SJCRH30 (cell line): Measurements from ENCODE around the gene SMTNL2. TPM values are rescaled to one million over a fixed set of nuclear protein-coding genes. Genes with fewer than 3 reads are reported as not detected.
A peak's percentile ranks its signal among the peaks of the same experiment; 100 is the strongest.

Source experiments
- DNase-seq, 2 experiments: peaks; one replicate each; pipeline ENCODE4 v3.0.0-alpha.2; 2015 to 2020
- H3K27ac ChIP-seq: fragments of 250-450 bp; sonication (Bioruptor Pico); 2 replicates; pipeline ENCODE4 v1.5.1; 2020; ENCODE audit warnings: mild to moderate bottlenecking, moderate library complexity
- H3K27me3 ChIP-seq: fragments of 250-450 bp; sonication (Bioruptor Pico); 2 replicates; pipeline ENCODE4 v1.5.1; 2020; ENCODE audit warnings: mild to moderate bottlenecking, moderate library complexity
- H3K36me3 ChIP-seq: fragments of 250-450 bp; sonication (Bioruptor Pico); 2 replicates; pipeline ENCODE4 v1.5.1; 2020; ENCODE audit warnings: mild to moderate bottlenecking, moderate library complexity
- H3K4me1 ChIP-seq: fragments of 250-450 bp; sonication (Bioruptor Pico); 2 replicates; pipeline ENCODE4 v1.5.1; 2020; ENCODE audit warnings: mild to moderate bottlenecking, moderate library complexity
- H3K4me3 ChIP-seq: fragments of 250-450 bp; sonication (Bioruptor Pico); 2 replicates; pipeline ENCODE4 v1.5.1; 2020; ENCODE audit warnings: mild to moderate bottlenecking, moderate library complexity
- H3K9me3 ChIP-seq: fragments of 250-450 bp; sonication (Bioruptor Pico); replicated peaks from 2 replicates; pipeline ENCODE4 v1.5.1; 2020; ENCODE audit warnings: mild to moderate bottlenecking, moderate library complexity
- total RNA-seq: library from RNA; depleted of rRNA; stranded (reverse); fragments of >200 nt; shearing (Covaris generic); gene quantifications from 2 replicates; pipeline ENCODE4 v1.2.3, GENCODE V29; 2014; rRNA removed

Gene SMTNL2
- total RNA-seq: 0.23 TPM in 1 of 2 replicates, not detected in the other

- Histone ChIP-seq H3K4me1 (no peaks in the 10 kb centered on the region; the same call in 1 of the 2 replicates), H3K27ac (no peak within 1 kb of the TSS), H3K27me3 (peaks cover 13% of the 10 kb centered on the region), H3K9me3 (no peaks in the 10 kb centered on the region), H3K4me3 (peak within 1 kb of the TSS; percentile 48), H3K36me3 (no peaks in the 10 kb centered on the region)
- peak; percentile 22 to 24 for DNase-seq
Measured at GRCh38 chr17:4584101-4584916, at the start of gene SMTNL2. Gene SMTNL2 (plus strand): TSS chr17:4584529. CDS start chr17:4584606, 77 bp downstream.

GRCh38 chr17:4534928-4535666, 49.2 kb upstream of the SMTNL2 start:
- no peaks in the 10 kb centered on the region for H3K27me3 ChIP-seq
- H3K4me3 ChIP-seq: no peak overlapping the region
- no peaks in the 10 kb centered on the region for H3K9me3 ChIP-seq
- H3K36me3 ChIP-seq: no peaks in the 10 kb centered on the region
- no peaks in the 10 kb centered on the region for H3K4me1 ChIP-seq
- H3K27ac ChIP-seq: no peak overlapping the region
- no peak for DNase-seq

GRCh38 chr17:4535667-4536258, 48.6 kb upstream of the SMTNL2 start:
- no peak for DNase-seq
- Histone ChIP-seq H3K4me3 (no peak overlapping the region), H3K9me3 (no peaks in the 10 kb centered on the region), H3K4me1 (no peaks in the 10 kb centered on the region), H3K27me3 (no peaks in the 10 kb centered on the region), H3K36me3 (no peaks in the 10 kb centered on the region), H3K27ac (no peak overlapping the region)

- Histone ChIP-seq H3K27ac (no peak overlapping the region), H3K4me1 (no peaks in the 10 kb centered on the region), H3K36me3 (no peaks in the 10 kb centered on the region), H3K4me3 (no peak overlapping the region), H3K27me3 (no peaks in the 10 kb centered on the region), H3K9me3 (no peaks in the 10 kb centered on the region)
- DNase-seq: no peak
Measured at GRCh38 chr17:4536259-4536741, 48.0 kb upstream of the SMTNL2 start.

GRCh38 chr17:4536742-4537411, 47.5 kb upstream of the SMTNL2 start:
- Histone ChIP-seq H3K27me3 (no peaks in the 10 kb centered on the region), H3K4me1 (no peaks in the 10 kb centered on the region), H3K4me3 (no peak overlapping the region), H3K27ac (no peak overlapping the region), H3K9me3 (no peaks in the 10 kb centered on the region), H3K36me3 (no peaks in the 10 kb centered on the region)
- no peak for DNase-seq

- no peak for DNase-seq
Measured at GRCh38 chr17:4537451-4538235, 46.7 kb upstream of the SMTNL2 start.

GRCh38 chr17:4538236-4539002, 45.9 kb upstream of the SMTNL2 start:
- H3K9me3 ChIP-seq: no peaks in the 10 kb centered on the region
- H3K36me3 ChIP-seq: no peaks in the 10 kb centered on the region
- no peaks in the 10 kb centered on the region for H3K4me1 ChIP-seq
- no peak overlapping the region for H3K27ac ChIP-seq
- no peaks in the 10 kb centered on the region for H3K27me3 ChIP-seq
- no peak for DNase-seq
- no peak overlapping the region for H3K4me3 ChIP-seq

More at GRCh38 chr17:4537451-4538235, 46.7 kb upstream of the SMTNL2 start:
- Histone ChIP-seq H3K9me3 (no peaks in the 10 kb centered on the region), H3K27me3 (no peaks in the 10 kb centered on the region), H3K36me3 (no peaks in the 10 kb centered on the region), H3K27ac (no peak overlapping the region), H3K4me1 (no peaks in the 10 kb centered on the region), H3K4me3 (no peak overlapping the region)

GRCh38 chr17:4539025-4539424, 45.3 kb upstream of the SMTNL2 start:
- Histone ChIP-seq H3K4me3 (no peak overlapping the region), H3K4me1 (no peaks in the 10 kb centered on the region), H3K36me3 (no peaks in the 10 kb centered on the region)

GRCh38 chr17:4539576-4540223, 44.6 kb upstream of the SMTNL2 start:
- DNase-seq: no peak
- Histone ChIP-seq H3K36me3 (no peaks in the 10 kb centered on the region), H3K27ac (no peak overlapping the region), H3K9me3 (no peaks in the 10 kb centered on the region), H3K4me3 (no peak overlapping the region), H3K27me3 (no peaks in the 10 kb centered on the region), H3K4me1 (no peaks in the 10 kb centered on the region)

More at GRCh38 chr17:4539025-4539424, 45.3 kb upstream of the SMTNL2 start:
- DNase-seq: no peak
- H3K27me3 ChIP-seq: no peaks in the 10 kb centered on the region
- H3K9me3 ChIP-seq: no peaks in the 10 kb centered on the region
- H3K27ac ChIP-seq: no peak overlapping the region

GRCh38 chr17:4540224-4540651, 44.1 kb upstream of the SMTNL2 start:
- no peak for DNase-seq
- no peaks in the 10 kb centered on the region for H3K27me3 ChIP-seq
- H3K36me3 ChIP-seq: no peaks in the 10 kb centered on the region
- H3K9me3 ChIP-seq: no peaks in the 10 kb centered on the region
- H3K4me3 ChIP-seq: no peak overlapping the region
- no peaks in the 10 kb centered on the region for H3K4me1 ChIP-seq
- no peak overlapping the region for H3K27ac ChIP-seq

GRCh38 chr17:4540687-4541327, 43.5 kb upstream of the SMTNL2 start:
- no peak overlapping the region for H3K4me3 ChIP-seq
- DNase-seq: no peak
- no peaks in the 10 kb centered on the region for H3K27me3 ChIP-seq
- H3K9me3 ChIP-seq: no peaks in the 10 kb centered on the region
- H3K4me1 ChIP-seq: no peaks in the 10 kb centered on the region
- H3K36me3 ChIP-seq: no peaks in the 10 kb centered on the region
- no peak overlapping the region for H3K27ac ChIP-seq

- Histone ChIP-seq H3K4me1 (no peaks in the 10 kb centered on the region), H3K36me3 (no peaks in the 10 kb centered on the region), H3K9me3 (no peaks in the 10 kb centered on the region), H3K27me3 (no peaks in the 10 kb centered on the region), H3K4me3 (no peak overlapping the region), H3K27ac (no peak overlapping the region)
- DNase-seq: no peak
Measured at GRCh38 chr17:4541328-4542002, 42.9 kb upstream of the SMTNL2 start.
